Endothelial cell of umbilical vein (primary cell): ENCODE measurements around the gene PRKAG2. TPM values are rescaled to one million over a fixed set of nuclear protein-coding genes. Genes with fewer than 3 reads are reported as not detected.

ENCODE experiments used
- BruUV-seq: library from RNA; stranded (reverse); fragments of 400-500 nt; replicated peaks from 2 replicates; lab custom pipeline; 2021; lab: Mats Ljungman, UMichigan
- CTCF ChIA-PET: fragments of 300-600, 350-600 bp; sonication (Branson Sonifier 250); formaldehyde crosslinking; loops from one replicate; lab custom pipeline; 2021; ENCODE audit warnings: antibody characterized with exemption, inconsistent platforms; lab: Charles Lee
- POLR2A ChIA-PET: fragments of 300-600, 350-600 bp; sonication (Branson Sonifier 250); formaldehyde crosslinking; loops from one replicate; lab custom pipeline; 2021; ENCODE audit warnings: antibody characterized with exemption, inconsistent platforms; lab: Charles Lee
- DNase-seq: peaks from one replicate; pipeline ENCODE4 v3.0.0-alpha.2; 2011; ENCODE audit warnings: low read depth, low spot score
- FAIRE-seq: peaks from 2 replicates; lab custom pipeline; 2011; peaks lifted over from hg19 to GRCh38; lab: Jason Lieb, UNC
- H2AFZ ChIP-seq: 2 replicates; pipeline ENCODE4 v1.6.0; 2012; ENCODE audit warnings: low read depth, low read length, control low read depth, inconsistent platforms
- H3K27ac ChIP-seq: 2 replicates; pipeline ENCODE4 v1.5.1; 2011; ENCODE audit warnings: low read depth, mild to moderate bottlenecking, control low read depth, low read length, moderate library complexity; ENCODE audit not compliant: insufficient read depth
- H3K27me3 ChIP-seq, 2 experiments: 2 replicates each; pipeline versions ENCODE4 v1.6.0 to v1.6.1; 2011; ENCODE audit warnings: low read length in 2 of 2, mixed read lengths in 1 of 2; ENCODE audit not compliant: control insufficient read depth in 2 of 2, insufficient read depth in 2 of 2
- H3K36me3 ChIP-seq, 2 experiments: 2 replicates in 1 of 2; 3 replicates in 1 of 2; pipeline ENCODE4 v1.5.1; 2011; ENCODE audit warnings: low read length in 2 of 2, mild to moderate bottlenecking in 1 of 2, moderate library complexity in 1 of 2; ENCODE audit not compliant: control insufficient read depth in 2 of 2, insufficient read depth in 2 of 2; ENCODE audit errors: extremely low read depth in 1 of 2
- H3K4me1 ChIP-seq: 3 replicates; pipeline ENCODE4 v1.5.1; 2011; ENCODE audit warnings: mild to moderate bottlenecking, low read length; ENCODE audit not compliant: control insufficient read depth, insufficient read depth; ENCODE audit errors: extremely low read depth
- H3K4me2 ChIP-seq: 2 replicates; pipeline ENCODE4 v1.6.1; 2011; ENCODE audit warnings: low read length, control low read depth, mixed read lengths; ENCODE audit not compliant: insufficient read depth
- H3K4me3 ChIP-seq, 3 experiments: fragments of 200-600 bp in 1 of 3; sonication (generic), shearing (Covaris generic) in 1 of 3; replicated peaks in 1 of 3; 2 replicates each; pipeline ENCODE4 v1.5.1; 2011 to 2016; ENCODE audit warnings: control low read depth in 3 of 3, low read length in 3 of 3, mild to moderate bottlenecking in 2 of 3, inconsistent platforms in 1 of 3, low read depth in 1 of 3, moderate library complexity in 1 of 3; ENCODE audit not compliant: insufficient read depth in 1 of 3
- H3K79me2 ChIP-seq: 2 replicates; pipeline ENCODE4 v1.6.0; 2012; ENCODE audit warnings: low read length, inconsistent platforms; ENCODE audit not compliant: control insufficient read depth, insufficient read depth
- H3K9ac ChIP-seq: replicated peaks from 2 replicates; pipeline ENCODE3; 2011; ENCODE audit warnings: low read length, control low read depth; ENCODE audit not compliant: insufficient read depth; ENCODE audit errors: extremely low read depth
- H3K9me1 ChIP-seq: replicated peaks from 3 replicates; pipeline ENCODE4 v1.6.0; 2011; ENCODE audit warnings: mild to moderate bottlenecking, low read length; ENCODE audit not compliant: control insufficient read depth, insufficient read depth; ENCODE audit errors: extremely low read depth
- H3K9me3 ChIP-seq: replicated peaks from 2 replicates; pipeline ENCODE4 v1.5.1; 2012; ENCODE audit warnings: low read length, inconsistent platforms; ENCODE audit not compliant: control insufficient read depth, insufficient read depth
- H4K20me1 ChIP-seq: replicated peaks from 2 replicates; pipeline ENCODE3; 2011; ENCODE audit warnings: mild to moderate bottlenecking, low read length; ENCODE audit not compliant: control insufficient read depth, insufficient read depth; ENCODE audit errors: extremely low read depth
- EZH2 ChIP-seq: IDR thresholded peaks from 2 replicates; pipeline ENCODE4 v1.6.1; 2012; ENCODE audit warnings: borderline replicate concordance, low read depth, mild to moderate bottlenecking, moderate library complexity, low read length, inconsistent platforms; ENCODE audit not compliant: severe bottlenecking
- FOS ChIP-seq: IDR thresholded peaks from 2 replicates; pipeline ENCODE4 v1.6.1; 2011; ENCODE audit warnings: mild to moderate bottlenecking, low read length, moderate library complexity, borderline replicate concordance; ENCODE audit not compliant: insufficient read depth
- GATA2 ChIP-seq: IDR thresholded peaks from 2 replicates; pipeline ENCODE4 v1.7.0; 2011; ENCODE audit warnings: low read depth, mild to moderate bottlenecking, moderate library complexity, mixed read lengths, low read length; ENCODE audit not compliant: insufficient read length, insufficient read depth
- JUN ChIP-seq: IDR thresholded peaks from 2 replicates; pipeline ENCODE4 v1.6.1; 2011; ENCODE audit warnings: borderline replicate concordance, low read depth; ENCODE audit not compliant: insufficient read length, insufficient read depth
- MAX ChIP-seq: IDR thresholded peaks from 2 replicates; pipeline ENCODE4 v1.6.1; 2011; ENCODE audit not compliant: insufficient read depth, insufficient read length
- MYC ChIP-seq: IDR thresholded peaks from one replicate; pipeline ENCODE4 v1.6.1; 2011; ENCODE audit warnings: mild to moderate bottlenecking, low read depth, low read length
- POLR2A ChIP-seq: IDR thresholded peaks from 2 replicates; pipeline ENCODE4 v1.6.1; 2012; ENCODE audit warnings: low read depth, mild to moderate bottlenecking, control low read depth, low read length
- POLR2AphosphoS5 ChIP-seq: IDR thresholded peaks from 2 replicates; pipeline ENCODE4 v1.6.1; 2012; ENCODE audit warnings: low read depth, mild to moderate bottlenecking, control low read depth, low read length, moderate library complexity; ENCODE audit not compliant: insufficient read depth
- dilution Hi-C: fragments of 300-500 bp; cut with MboI; formaldehyde crosslinking; loops from one replicate; pipeline ENCODE4 v1.15.0; 2019; ENCODE audit warnings: low sequenced_read_pairs; ENCODE audit not compliant: extremely low pct_ligation_motif_present
- intact Hi-C: fragments of 100-400 bp; cut with micrococcal nuclease; formaldehyde crosslinking; loops from one replicate; pipeline ENCODE4 v1.10.0; 2022
- polyA plus RNA-seq, 4 experiments: library from polyadenylated mRNA; depleted of rRNA in 3 of 4; stranded (reverse) in 3 of 4; unstranded in 1 of 4; fragments of >200 nt; gene quantifications; 2 replicates each; pipeline versions ENCODE4 v1.2.1 to v1.2.3, GENCODE V29; 2011 to 2012; ENCODE audit warnings: missing spikeins in 1 of 4
- total RNA-seq: library from RNA; stranded (reverse); gene quantifications from 2 replicates; pipeline ENCODE4 v1.2.3, GENCODE V29; 2021
- TF ChIP-seq, protein P1 (sequence below), 2 donors: IDR thresholded peaks; 1 replicate in 1 of 2; 2 replicates in 1 of 2; pipeline ENCODE4 v1.5.1; 2011; ENCODE audit warnings: low read length in 2 of 2, mild to moderate bottlenecking in 2 of 2, moderate library complexity in 2 of 2, control low read depth in 1 of 2, inconsistent platforms in 1 of 2, low read depth in 1 of 2; ENCODE audit not compliant: insufficient read depth in 1 of 2; ENCODE audit errors: extremely low read depth in 1 of 2

The PRKAG2 gene
- total and polyA plus RNA-seq, 2 donors (not counting 3 experiments of a cell fraction or from before 2014, with no cell fraction given) = 19.3 to 51.5 TPM

GRCh38 chr7:151687523-151688235 is 189.2 kb downstream of the PRKAG2 start:
- BruUV-seq = no TSS peak
- Histone ChIP-seq H3K9me3 (no peaks in the 10 kb centered on the region), H3K4me1 (peaks cover 24% of the 10 kb centered on the region), H3K9ac (peak overlapping the region; percentile 65), H3K9me1 (no peaks in the 10 kb centered on the region), H3K79me2 (no peaks in the 10 kb centered on the region), H3K4me2 (peak overlapping the region; percentile 35), H2AFZ (peak overlapping the region; percentile 8), H3K4me3 (no peak overlapping the region), H3K27me3 (no peaks in the 10 kb centered on the region), H4K20me1 (no peaks in the 10 kb centered on the region), H3K27ac (peak overlapping the region; percentile 70), H3K36me3 (no peaks in the 10 kb centered on the region)
- peak; percentile 86 for DNase-seq
- POLR2A ChIA-PET = no interaction called here
- peak; percentile 97 for FAIRE-seq
- CTCF ChIA-PET = interaction anchor here (1.2 to 2.1 kb wide), 2 partner anchors 55 to 69 kb away, joined by 3 to 10 read pairs; no protein-coding TSS in a partner anchor
- dilution Hi-C loops = no loop called here
- intact Hi-C loops = loop anchor here (1.0 to 5.0 kb wide), 7 partner anchors 40 to 225 kb away; no protein-coding TSS in a partner anchor
- TF ChIP-seq POLR2A (peak; percentile 46), MAX (no peak), POLR2AphosphoS5 (peak; percentile 69), FOS (peak; percentile 93), EZH2 (no peak), GATA2 (peak; percentile 9), MYC (no peak), JUN (peak; percentile 92)
- TF ChIP-seq, protein P1, sequence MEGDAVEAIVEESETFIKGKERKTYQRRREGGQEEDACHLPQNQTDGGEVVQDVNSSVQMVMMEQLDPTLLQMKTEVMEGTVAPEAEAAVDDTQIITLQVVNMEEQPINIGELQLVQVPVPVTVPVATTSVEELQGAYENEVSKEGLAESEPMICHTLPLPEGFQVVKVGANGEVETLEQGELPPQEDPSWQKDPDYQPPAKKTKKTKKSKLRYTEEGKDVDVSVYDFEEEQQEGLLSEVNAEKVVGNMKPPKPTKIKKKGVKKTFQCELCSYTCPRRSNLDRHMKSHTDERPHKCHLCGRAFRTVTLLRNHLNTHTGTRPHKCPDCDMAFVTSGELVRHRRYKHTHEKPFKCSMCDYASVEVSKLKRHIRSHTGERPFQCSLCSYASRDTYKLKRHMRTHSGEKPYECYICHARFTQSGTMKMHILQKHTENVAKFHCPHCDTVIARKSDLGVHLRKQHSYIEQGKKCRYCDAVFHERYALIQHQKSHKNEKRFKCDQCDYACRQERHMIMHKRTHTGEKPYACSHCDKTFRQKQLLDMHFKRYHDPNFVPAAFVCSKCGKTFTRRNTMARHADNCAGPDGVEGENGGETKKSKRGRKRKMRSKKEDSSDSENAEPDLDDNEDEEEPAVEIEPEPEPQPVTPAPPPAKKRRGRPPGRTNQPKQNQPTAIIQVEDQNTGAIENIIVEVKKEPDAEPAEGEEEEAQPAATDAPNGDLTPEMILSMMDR (IDR thresholded peaks at IDR 0.05; ENCODE audit: extremely low read depth in 1 of 2, insufficient read depth in 1 of 2, low read depth in 1 of 2, low read length in 2 of 2) = no peak
